ENCODE measurements around the gene GABRA5. TPM values are rescaled to one million over a fixed set of nuclear protein-coding genes. Genes with fewer than 3 reads are reported as not detected.

Gene GABRA5
- total RNA-seq, 1 experiment from 2014 or later = not detected

- Mint-ChIP-seq H3K4me1 (ENCODE audit: low read depth, unreplicated experiment) (no peaks in the 10 kb centered on the region), H3K27me3 (ENCODE audit: insufficient read depth, unreplicated experiment) (peaks cover 3% of the 10 kb centered on the region), H3K4me3 (ENCODE audit: unreplicated experiment) (no peak overlapping the region), H3K9me3 (ENCODE audit: unreplicated experiment) (no peaks in the 10 kb centered on the region), H3K36me3 (ENCODE audit: insufficient read depth, unreplicated experiment) (no peaks in the 10 kb centered on the region), H3K27ac (ENCODE audit: unreplicated experiment) (no peak overlapping the region)
- Histone ChIP-seq H3K4me3 (ENCODE audit: low read depth, low read length) (no peak overlapping the region), H3K27me3 (replicated peaks; ENCODE audit: control insufficient read depth, insufficient read depth, low read length) (no peaks in the 10 kb centered on the region), H3K4me1 (no peaks in the 10 kb centered on the region), H3K9me3 (no peaks in the 10 kb centered on the region), H3K36me3 (ENCODE audit: control insufficient read depth, insufficient read depth, low read length) (no peaks in the 10 kb centered on the region)
- ChIA-PET POLR2A (no interaction called here), CTCF (no interaction called here)
- intact Hi-C loops (cut with micrococcal nuclease; ENCODE audit: unreplicated experiment) = loop anchor here (10.0 kb wide), 1 partner anchor 65 kb away; no protein-coding TSS in a partner anchor
- no TSS peak for BruUV-seq (replicated peaks)
- DNase-seq = no peak
- TF ChIP-seq, protein P1, sequence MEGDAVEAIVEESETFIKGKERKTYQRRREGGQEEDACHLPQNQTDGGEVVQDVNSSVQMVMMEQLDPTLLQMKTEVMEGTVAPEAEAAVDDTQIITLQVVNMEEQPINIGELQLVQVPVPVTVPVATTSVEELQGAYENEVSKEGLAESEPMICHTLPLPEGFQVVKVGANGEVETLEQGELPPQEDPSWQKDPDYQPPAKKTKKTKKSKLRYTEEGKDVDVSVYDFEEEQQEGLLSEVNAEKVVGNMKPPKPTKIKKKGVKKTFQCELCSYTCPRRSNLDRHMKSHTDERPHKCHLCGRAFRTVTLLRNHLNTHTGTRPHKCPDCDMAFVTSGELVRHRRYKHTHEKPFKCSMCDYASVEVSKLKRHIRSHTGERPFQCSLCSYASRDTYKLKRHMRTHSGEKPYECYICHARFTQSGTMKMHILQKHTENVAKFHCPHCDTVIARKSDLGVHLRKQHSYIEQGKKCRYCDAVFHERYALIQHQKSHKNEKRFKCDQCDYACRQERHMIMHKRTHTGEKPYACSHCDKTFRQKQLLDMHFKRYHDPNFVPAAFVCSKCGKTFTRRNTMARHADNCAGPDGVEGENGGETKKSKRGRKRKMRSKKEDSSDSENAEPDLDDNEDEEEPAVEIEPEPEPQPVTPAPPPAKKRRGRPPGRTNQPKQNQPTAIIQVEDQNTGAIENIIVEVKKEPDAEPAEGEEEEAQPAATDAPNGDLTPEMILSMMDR (IDR thresholded peaks at IDR 0.05; ENCODE audit: insufficient read depth in 1 of 2, low read depth in 1 of 2, low read length in 1 of 2, severe bottlenecking in 1 of 2, unreplicated experiment in 1 of 2) = no peak
Observed at GRCh38 chr15:26869628-26870027, 2.8 kb downstream of the GABRA5 start.

DNA sequence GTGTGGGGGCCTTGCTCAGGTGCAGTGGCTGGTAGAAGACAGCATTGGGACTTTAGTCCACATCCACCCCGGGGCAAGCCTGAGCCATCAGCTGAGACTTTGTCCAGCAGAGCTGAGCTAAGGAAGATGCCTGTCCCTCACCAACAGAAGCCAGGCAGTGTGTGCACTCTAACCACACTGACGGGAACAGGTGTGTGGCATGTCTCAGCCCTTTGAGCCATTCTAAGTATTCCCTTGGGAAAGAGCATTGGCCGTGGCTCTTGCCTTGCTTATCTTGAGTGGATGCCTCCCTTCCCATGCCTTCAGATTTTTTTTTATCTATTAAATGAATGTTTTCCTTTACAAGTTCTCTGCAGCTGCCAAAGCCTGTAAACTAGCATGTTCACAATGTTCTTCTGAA lies 3.5 kb downstream of the GABRA5 start:
- CTCF ChIA-PET = no interaction called here
- no peaks in the 10 kb centered on the region for H3K9me3 ChIP-seq
- H3K4me3 ChIP-seq (ENCODE audit: low read depth, low read length) = no peak overlapping the region
- TF ChIP-seq, protein P1 (IDR thresholded peaks at IDR 0.05; ENCODE audit: insufficient read depth in 1 of 2, low read depth in 1 of 2, low read length in 1 of 2, severe bottlenecking in 1 of 2, unreplicated experiment in 1 of 2) = no peak
- no peaks in the 10 kb centered on the region for H3K4me1 Mint-ChIP-seq (ENCODE audit: low read depth, unreplicated experiment)
- H3K4me3 Mint-ChIP-seq (ENCODE audit: unreplicated experiment) = no peak overlapping the region
- no peaks in the 10 kb centered on the region for H3K27me3 ChIP-seq (replicated peaks; ENCODE audit: control insufficient read depth, insufficient read depth, low read length)
- H3K4me1 ChIP-seq = no peaks in the 10 kb centered on the region
- intact Hi-C loops (cut with micrococcal nuclease; ENCODE audit: unreplicated experiment) = no loop called here
- H3K9me3 Mint-ChIP-seq (ENCODE audit: unreplicated experiment) = no peaks in the 10 kb centered on the region
- no peak for DNase-seq
- no peaks in the 10 kb centered on the region for H3K36me3 Mint-ChIP-seq (ENCODE audit: insufficient read depth, unreplicated experiment)
- no TSS peak for BruUV-seq (replicated peaks)
- H3K27ac Mint-ChIP-seq (ENCODE audit: unreplicated experiment) = no peak overlapping the region
- POLR2A ChIA-PET = no interaction called here
- no peaks in the 10 kb centered on the region for H3K36me3 ChIP-seq (ENCODE audit: control insufficient read depth, insufficient read depth, low read length)
- H3K27me3 Mint-ChIP-seq (ENCODE audit: insufficient read depth, unreplicated experiment) = peaks cover 3% of the 10 kb centered on the region

DNA sequence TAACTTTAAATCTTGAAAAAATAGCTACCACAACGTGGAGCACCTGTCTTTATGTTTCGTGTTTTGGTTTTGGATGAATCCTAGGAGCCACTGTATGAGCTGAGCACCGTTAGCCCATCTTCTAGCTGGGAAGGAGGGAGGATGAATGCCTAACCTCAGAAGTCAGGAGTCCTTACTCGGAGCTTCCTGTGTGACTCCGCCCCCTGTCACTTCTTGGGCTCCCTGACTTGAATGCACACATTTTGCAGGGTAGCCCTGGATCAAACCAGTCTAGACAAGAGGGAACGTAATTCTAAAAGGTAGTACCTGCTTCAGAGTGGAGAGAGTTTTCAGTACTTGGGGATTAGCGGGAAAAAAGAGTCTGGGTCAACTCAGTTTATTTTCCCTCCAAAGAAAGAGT lies 5.3 kb downstream of the GABRA5 start:
- intact Hi-C loops (cut with micrococcal nuclease; ENCODE audit: unreplicated experiment) = no loop called here
- H3K9me3 Mint-ChIP-seq (ENCODE audit: unreplicated experiment) = no peaks in the 10 kb centered on the region
- Histone ChIP-seq H3K27me3 (replicated peaks; ENCODE audit: control insufficient read depth, insufficient read depth, low read length) (no peaks in the 10 kb centered on the region), H3K9me3 (no peaks in the 10 kb centered on the region), H3K36me3 (ENCODE audit: control insufficient read depth, insufficient read depth, low read length) (no peaks in the 10 kb centered on the region), H3K4me1 (no peaks in the 10 kb centered on the region), H3K4me3 (ENCODE audit: low read depth, low read length) (no peak overlapping the region)
- POLR2A ChIA-PET = no interaction called here
- BruUV-seq (replicated peaks) = no TSS peak
- TF ChIP-seq, protein P1 (IDR thresholded peaks at IDR 0.05; ENCODE audit: insufficient read depth in 1 of 2, low read depth in 1 of 2, low read length in 1 of 2, severe bottlenecking in 1 of 2, unreplicated experiment in 1 of 2) = no peak
- H3K27me3 Mint-ChIP-seq (ENCODE audit: insufficient read depth, unreplicated experiment) = peaks cover 3% of the 10 kb centered on the region
- CTCF ChIA-PET = no interaction called here
- H3K4me1 Mint-ChIP-seq (ENCODE audit: low read depth, unreplicated experiment) = no peaks in the 10 kb centered on the region
- H3K27ac Mint-ChIP-seq (ENCODE audit: unreplicated experiment) = no peak overlapping the region
- no peak for DNase-seq
- H3K4me3 Mint-ChIP-seq (ENCODE audit: unreplicated experiment) = no peak overlapping the region
- H3K36me3 Mint-ChIP-seq (ENCODE audit: insufficient read depth, unreplicated experiment) = no peaks in the 10 kb centered on the region

All from Caco-2 (cell line).